H7 (cell line): ENCODE measurements around the gene BLTP3A. TPM values are rescaled to one million over a fixed set of nuclear protein-coding genes. Genes with fewer than 3 reads are reported as not detected.
A peak's percentile ranks its signal among the peaks of the same experiment; 100 is the strongest.
"Not testable (repeated sequence)": the region's sequence is repeated elsewhere in the genome, so short reads cannot be mapped to it uniquely, and the experiment has no call there.

Source experiments
- DNase-seq: peaks from one replicate; pipeline ENCODE4 v3.0.0; 2012
- H3K27me3 ChIP-seq: 2 replicates; pipeline ENCODE4 v1.6.0; 2011; ENCODE audit warnings: mild to moderate bottlenecking, low read length; ENCODE audit not compliant: control insufficient read depth, insufficient read depth
- H3K36me3 ChIP-seq: replicated peaks from 2 replicates; pipeline ENCODE4 v1.5.1; 2011; ENCODE audit warnings: low read length; ENCODE audit not compliant: control insufficient read depth, insufficient read depth
- H3K4me3 ChIP-seq: 2 replicates; pipeline ENCODE4 v1.5.1; 2011; ENCODE audit warnings: low read depth, mild to moderate bottlenecking, control low read depth, low read length, moderate library complexity; ENCODE audit not compliant: insufficient read depth
- total RNA-seq: library from RNA; depleted of rRNA; stranded (reverse); fragments of >200 nt; shearing (Covaris generic); gene quantifications from 2 replicates; pipeline ENCODE4 v1.2.3, GENCODE V29; 2014

The BLTP3A gene
- total RNA-seq, 1 experiment from 2014 or later, result 11.3 TPM

- Histone ChIP-seq H3K4me3 (no peak overlapping the region), H3K36me3 (peaks cover 13% of the 10 kb centered on the region), H3K27me3 (no peaks in the 10 kb centered on the region)
- no peak for DNase-seq
Observed at GRCh38 chr6:34771727-34772126, 20.2 kb upstream of the BLTP3A start.

DNA sequence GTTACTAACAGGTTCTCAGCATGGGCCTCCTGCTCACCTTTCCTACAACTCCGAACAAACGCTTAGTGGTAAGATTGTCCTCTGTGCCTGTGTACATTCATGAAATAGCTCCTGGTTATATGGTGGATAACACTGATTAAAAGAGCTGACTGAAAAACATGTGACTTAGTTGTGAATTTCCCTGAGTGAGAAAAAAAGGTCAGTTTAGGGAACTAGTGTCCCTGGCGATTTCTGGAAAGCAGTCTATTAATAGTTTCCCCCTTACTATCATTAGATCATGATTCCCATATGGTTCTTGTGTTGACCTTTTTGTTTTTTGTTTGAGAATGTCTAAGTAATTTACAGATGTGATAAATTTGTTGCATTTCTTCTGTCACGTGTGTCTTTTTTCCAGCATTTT lies 18.9 kb upstream of the BLTP3A start:
- no peak for DNase-seq
- Histone ChIP-seq H3K36me3 (peaks cover 10% of the 10 kb centered on the region), H3K4me3 (no peak overlapping the region), H3K27me3 (no peaks in the 10 kb centered on the region)

DNA sequence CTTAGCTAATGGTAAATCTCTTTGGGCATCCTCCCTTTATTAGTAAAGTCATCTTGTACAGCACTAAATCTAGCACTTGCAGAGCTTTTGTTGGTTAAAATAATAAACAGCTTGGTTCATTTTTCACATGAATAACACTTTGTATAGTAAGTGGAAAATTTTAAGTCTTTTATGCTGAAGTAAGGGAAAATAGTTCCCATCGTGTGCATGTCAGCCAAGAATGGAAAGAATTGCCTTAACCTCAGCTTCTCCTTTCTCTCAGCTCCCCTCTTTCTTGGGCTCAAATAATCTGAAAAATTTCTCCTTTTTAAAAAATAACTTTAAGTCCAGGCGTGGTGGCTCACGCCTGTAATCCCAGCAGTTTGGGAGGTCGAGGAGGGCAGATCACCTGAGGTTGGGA lies 18.0 kb upstream of the BLTP3A start:
- H3K27me3 ChIP-seq, result no peaks in the 10 kb centered on the region
- no peak overlapping the region for H3K4me3 ChIP-seq
- H3K36me3 ChIP-seq, result peaks cover 6% of the 10 kb centered on the region

DNA sequence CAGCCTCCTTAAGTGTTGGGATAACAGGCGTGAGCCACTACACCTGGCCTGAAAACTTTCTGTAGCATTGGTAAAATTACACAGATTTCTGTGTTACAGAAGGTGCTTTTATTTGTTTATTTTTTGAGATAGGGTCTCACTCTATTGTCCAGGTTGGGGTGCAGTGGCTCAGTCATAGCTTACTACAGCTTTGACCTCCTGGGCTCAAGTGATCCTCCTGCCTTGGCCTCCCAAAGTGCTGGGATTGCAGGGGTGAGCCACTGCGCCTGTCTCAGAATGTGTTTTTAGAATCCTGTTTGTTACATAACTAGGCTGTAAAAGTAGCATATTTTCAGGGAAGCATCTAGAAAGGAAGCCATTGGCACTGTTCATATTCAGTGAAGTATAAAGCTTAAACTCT lies 16.9 kb upstream of the BLTP3A start:
- H3K4me3 ChIP-seq, result no peak overlapping the region
- DNase-seq, result no peak
- peaks cover 6% of the 10 kb centered on the region for H3K36me3 ChIP-seq
- H3K27me3 ChIP-seq, result no peaks in the 10 kb centered on the region

More for the DNA sequence above, 18.0 kb upstream of the BLTP3A start:
- no peak for DNase-seq

DNA sequence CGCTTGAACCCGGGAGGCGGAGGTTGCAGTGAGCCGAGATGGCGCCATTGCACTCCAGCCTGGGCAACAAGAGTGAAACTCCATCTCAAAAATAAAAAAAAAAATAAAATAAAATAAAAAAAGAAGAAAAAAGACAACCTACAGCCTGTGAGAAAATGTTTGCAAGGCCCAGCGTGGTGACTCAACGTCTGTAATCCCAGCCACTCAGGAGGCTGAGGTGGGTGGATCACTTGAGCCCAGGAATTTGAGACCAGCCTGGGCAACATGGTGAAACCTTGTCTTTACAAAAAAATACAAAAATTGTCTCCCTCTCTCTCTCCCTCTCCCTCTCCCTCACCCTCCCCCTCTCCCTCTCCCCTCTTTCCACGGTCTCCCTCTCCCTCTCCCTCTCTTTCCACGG lies 6.5 kb upstream of the BLTP3A start:
- not testable (repeated sequence) for H3K4me3 ChIP-seq, H3K36me3 ChIP-seq, DNase-seq, H3K27me3 ChIP-seq

GRCh38 chr6:34787152-34787551 lies 4.7 kb upstream of the BLTP3A start:
- not testable (repeated sequence) for H3K36me3 ChIP-seq, H3K4me3 ChIP-seq, DNase-seq, H3K27me3 ChIP-seq

DNA sequence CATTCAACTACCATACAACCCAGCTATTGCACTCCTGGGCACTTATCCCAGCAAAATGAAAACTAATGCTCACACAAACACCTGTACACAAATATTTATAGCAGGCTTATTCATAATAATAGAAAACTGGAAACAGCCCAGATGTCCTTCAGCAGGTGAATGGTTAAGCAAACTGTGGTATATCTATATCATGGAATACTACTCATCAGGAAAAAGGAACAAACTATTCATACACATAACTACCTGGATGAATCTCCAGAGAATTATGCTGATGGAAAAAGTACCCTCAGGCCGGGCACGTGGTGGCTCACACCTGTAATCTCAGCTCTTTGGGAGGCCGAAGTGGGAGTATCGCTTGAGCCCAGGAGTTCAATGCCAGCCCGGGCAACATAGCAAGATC lies 3.8 kb upstream of the BLTP3A start:
- Histone ChIP-seq H3K27me3 (no peaks in the 10 kb centered on the region), H3K36me3 (no peaks in the 10 kb centered on the region), H3K4me3 (no peak overlapping the region)
- DNase-seq, result no peak

DNA sequence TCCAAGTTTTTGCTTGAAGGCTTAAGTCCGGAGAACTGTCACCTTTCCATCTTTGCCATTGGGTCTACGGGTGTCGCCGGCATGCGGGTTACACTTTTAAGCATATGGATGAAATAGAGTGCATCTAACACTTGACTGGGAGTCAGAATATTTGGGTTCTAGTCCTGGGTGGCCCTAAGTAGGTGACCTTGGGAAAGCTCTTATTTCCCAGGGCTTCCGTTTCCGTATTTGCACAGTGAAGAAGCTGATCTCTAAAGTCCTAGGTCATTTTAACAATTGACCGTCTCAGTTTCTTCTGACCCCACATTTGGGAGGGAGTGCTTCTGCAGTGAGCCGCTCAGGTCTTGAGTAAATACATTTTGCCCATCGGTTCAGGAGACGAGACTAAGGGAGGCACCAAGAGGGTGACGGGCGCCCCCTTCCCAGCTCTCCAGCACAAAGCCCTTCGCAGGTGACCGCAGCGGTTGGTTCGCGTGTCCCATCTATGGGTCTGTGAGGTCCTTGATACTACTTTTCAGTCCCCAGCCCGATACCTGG lies 651 bp upstream of the BLTP3A start:
- DNase-seq, result peak; percentile 80
- peak overlapping the region; percentile 94 for H3K4me3 ChIP-seq
- H3K36me3 ChIP-seq, result no peaks in the 10 kb centered on the region
- no peaks in the 10 kb centered on the region for H3K27me3 ChIP-seq

- Histone ChIP-seq H3K4me3 (peak overlapping the region; percentile 94), H3K27me3 (no peaks in the 10 kb centered on the region), H3K36me3 (no peaks in the 10 kb centered on the region)
- peak; percentile 65 for DNase-seq
Observed at GRCh38 chr6:34792605-34793500, 970 bp downstream of the BLTP3A start.

- no peaks in the 10 kb centered on the region for H3K36me3 ChIP-seq
- no peaks in the 10 kb centered on the region for H3K27me3 ChIP-seq
- no peak for DNase-seq
- H3K4me3 ChIP-seq, result no peak overlapping the region
Observed at GRCh38 chr6:34793877-34794276, 2.0 kb downstream of the BLTP3A start.

DNA sequence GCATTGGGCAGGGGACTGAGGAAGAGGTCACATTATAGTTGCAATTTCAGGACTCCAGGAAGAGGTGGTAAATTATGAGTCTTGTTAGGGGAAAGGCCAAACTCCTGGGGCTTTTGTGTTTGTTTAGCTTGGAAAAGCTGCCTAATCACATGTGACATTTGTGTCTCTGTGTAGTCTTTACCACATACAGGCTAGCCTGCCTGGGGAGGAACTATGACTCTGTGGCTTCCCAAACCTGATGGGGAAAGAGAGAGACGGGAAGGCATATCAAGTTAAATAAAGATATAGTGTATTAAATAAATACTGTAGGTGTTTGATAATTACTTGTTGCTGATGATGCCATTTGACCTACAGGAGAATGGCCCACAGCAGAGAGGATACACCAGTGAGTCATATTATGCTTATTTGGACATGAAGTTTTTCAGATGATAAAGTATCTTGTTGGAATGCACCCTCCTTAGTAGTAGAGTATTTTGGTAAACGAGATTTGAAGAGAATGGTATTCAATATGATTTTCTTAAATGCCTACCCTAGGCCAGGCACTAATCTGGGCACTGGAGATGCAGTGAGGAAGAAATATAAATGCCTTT lies 4.0 kb downstream of the BLTP3A start:
- Histone ChIP-seq H3K36me3 (no peaks in the 10 kb centered on the region), H3K4me3 (no peak overlapping the region), H3K27me3 (no peaks in the 10 kb centered on the region)
- DNase-seq, result no peak

DNA sequence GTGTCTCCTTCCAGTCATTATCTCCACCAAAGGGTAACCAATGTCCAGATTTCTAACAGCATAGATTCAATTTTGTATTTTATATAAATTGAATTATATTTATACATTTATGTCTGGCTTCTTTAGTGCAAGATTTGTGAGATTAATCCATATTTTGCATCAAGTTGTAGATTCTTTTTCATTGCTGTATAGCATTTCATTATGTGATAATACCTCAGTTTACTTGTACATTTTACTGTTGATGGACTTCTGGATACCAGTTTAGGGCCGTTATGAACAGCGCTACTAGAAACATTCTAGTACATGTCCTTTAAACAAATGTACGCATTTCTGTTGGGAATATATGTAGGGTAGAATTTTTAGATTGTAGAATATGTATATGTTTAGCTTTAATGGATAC lies 6.2 kb downstream of the BLTP3A start:
- no peak for DNase-seq
- Histone ChIP-seq H3K36me3 (no peaks in the 10 kb centered on the region), H3K27me3 (no peaks in the 10 kb centered on the region), H3K4me3 (no peak overlapping the region)

- no peak overlapping the region for H3K4me3 ChIP-seq
- no peaks in the 10 kb centered on the region for H3K36me3 ChIP-seq
- no peaks in the 10 kb centered on the region for H3K27me3 ChIP-seq
- no peak for DNase-seq
Observed at GRCh38 chr6:34799547-34799946, 7.7 kb downstream of the BLTP3A start.

GRCh38 chr6:34804543-34804942 lies 12.7 kb downstream of the BLTP3A start:
- Histone ChIP-seq H3K27me3 (no peaks in the 10 kb centered on the region), H3K4me3 (no peak overlapping the region), H3K36me3 (no peaks in the 10 kb centered on the region)
- no peak for DNase-seq

DNA sequence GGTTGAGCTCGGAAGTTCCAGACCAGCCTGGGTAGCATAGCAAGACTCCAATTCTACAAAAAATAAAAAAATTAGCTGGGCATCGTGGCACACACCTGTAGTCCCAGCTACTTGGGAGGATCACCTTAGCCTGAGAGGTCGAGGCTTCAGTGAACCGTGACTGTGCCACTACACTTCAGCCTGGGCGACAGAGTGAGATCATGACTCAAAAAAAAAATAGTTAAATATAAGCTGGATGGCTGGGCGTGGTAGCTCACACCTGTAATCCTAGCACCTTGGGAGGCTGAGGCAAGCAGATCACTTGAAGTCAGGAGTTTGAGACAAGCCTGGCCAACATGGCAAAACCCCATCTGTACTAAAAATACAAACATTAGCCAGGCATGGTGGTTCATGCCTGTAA lies 13.2 kb downstream of the BLTP3A start:
- not testable (repeated sequence) for DNase-seq, H3K4me3 ChIP-seq, H3K36me3 ChIP-seq, H3K27me3 ChIP-seq
